Right lobe of liver (tissue), 4 donors: ENCODE data around the gene CENPF.

Experiments
- POLR2A ChIP-seq: fragments of 450-650 bp; IDR thresholded peaks from one replicate; pipeline ENCODE4 v1.6.1; 2017; ENCODE audit warnings: antibody characterized with exemption, mild to moderate bottlenecking
- TF ChIP-seq, protein P1 (sequence below), 4 donors: fragments of 200-600 bp in 3 of 4; fragments of 450-650 bp in 1 of 4; IDR thresholded peaks; one replicate each; pipeline versions ENCODE4 v1.5.1 to v1.8.0; 2016 to 2022; ENCODE audit warnings: antibody characterized with exemption in 4 of 4, mild to moderate bottlenecking in 2 of 4
- donor health status: DM: no; HTN: no; CAD: no.
- donor health status: DM: no; HTN: no; CAD: no.
- donor health status: DM: no; HTN: yes; CAD: no.

DNA sequence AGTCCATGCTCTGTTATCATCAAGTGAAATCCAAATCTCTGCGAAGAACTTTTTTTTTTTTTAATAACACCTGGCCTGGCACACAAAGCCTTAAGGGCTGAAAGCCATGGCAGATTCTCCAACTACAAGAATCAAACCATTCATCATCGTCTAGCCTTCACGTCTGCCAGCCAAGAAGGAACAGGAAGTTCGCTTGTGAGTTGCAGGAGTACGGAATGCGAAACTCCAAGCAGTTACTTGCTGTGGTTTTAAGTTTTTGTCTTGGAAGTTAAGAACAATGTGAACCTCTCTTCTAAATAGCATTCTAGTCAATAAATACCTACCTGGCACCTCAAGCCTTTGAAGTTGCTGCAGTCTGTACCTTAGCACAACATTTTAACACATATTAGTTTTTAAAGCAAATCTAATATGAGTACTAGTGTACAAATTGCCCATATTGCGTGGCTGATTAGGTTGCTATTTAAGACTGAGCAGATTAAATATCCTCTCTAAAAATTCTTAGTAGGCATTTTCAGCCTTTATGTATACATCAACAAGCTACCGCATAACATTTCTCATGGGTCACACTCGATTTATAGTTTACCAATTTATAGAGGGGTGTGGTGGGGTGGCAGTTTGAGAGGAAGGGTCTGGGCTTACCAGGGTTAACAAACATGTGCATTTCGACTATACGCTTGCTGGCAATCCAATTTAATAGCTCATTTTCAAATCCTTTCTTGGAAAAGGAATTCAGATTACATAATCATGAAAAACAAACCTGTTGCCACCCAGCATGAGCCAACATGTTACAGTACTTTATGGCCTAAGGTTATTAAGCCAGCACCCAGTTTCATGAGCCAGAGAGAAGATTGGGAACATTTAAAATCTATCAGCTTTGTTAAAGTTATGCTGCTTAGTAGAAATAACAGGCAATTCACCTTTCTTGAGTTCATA lies 29.3 kb upstream of the CENPF start:
- TF ChIP-seq, protein P1, sequence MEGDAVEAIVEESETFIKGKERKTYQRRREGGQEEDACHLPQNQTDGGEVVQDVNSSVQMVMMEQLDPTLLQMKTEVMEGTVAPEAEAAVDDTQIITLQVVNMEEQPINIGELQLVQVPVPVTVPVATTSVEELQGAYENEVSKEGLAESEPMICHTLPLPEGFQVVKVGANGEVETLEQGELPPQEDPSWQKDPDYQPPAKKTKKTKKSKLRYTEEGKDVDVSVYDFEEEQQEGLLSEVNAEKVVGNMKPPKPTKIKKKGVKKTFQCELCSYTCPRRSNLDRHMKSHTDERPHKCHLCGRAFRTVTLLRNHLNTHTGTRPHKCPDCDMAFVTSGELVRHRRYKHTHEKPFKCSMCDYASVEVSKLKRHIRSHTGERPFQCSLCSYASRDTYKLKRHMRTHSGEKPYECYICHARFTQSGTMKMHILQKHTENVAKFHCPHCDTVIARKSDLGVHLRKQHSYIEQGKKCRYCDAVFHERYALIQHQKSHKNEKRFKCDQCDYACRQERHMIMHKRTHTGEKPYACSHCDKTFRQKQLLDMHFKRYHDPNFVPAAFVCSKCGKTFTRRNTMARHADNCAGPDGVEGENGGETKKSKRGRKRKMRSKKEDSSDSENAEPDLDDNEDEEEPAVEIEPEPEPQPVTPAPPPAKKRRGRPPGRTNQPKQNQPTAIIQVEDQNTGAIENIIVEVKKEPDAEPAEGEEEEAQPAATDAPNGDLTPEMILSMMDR (IDR thresholded peaks at IDR 0.05): no peak
- no peak for TF ChIP-seq POLR2A
